A172 (cell line): ENCODE results near the gene PAEP. TPM values are rescaled to one million over a fixed set of nuclear protein-coding genes. Genes with fewer than 3 reads are reported as not detected.
"Not testable (repeated sequence)": the region's sequence is repeated elsewhere in the genome, so short reads cannot be mapped to it uniquely, and the experiment has no call there.

Experiments
- DNase-seq: peaks from one replicate; pipeline ENCODE4 v3.0.0-alpha.2; 2015; ENCODE audit warnings: low spot score
- total RNA-seq: library from RNA; depleted of rRNA; stranded (reverse); fragments of >200 nt; shearing (Covaris generic); gene quantifications from 2 replicates; pipeline ENCODE4 v1.2.3, GENCODE V29; 2014; rRNA removed

The PAEP gene
- not detected in 2 replicates for total RNA-seq

DNA sequence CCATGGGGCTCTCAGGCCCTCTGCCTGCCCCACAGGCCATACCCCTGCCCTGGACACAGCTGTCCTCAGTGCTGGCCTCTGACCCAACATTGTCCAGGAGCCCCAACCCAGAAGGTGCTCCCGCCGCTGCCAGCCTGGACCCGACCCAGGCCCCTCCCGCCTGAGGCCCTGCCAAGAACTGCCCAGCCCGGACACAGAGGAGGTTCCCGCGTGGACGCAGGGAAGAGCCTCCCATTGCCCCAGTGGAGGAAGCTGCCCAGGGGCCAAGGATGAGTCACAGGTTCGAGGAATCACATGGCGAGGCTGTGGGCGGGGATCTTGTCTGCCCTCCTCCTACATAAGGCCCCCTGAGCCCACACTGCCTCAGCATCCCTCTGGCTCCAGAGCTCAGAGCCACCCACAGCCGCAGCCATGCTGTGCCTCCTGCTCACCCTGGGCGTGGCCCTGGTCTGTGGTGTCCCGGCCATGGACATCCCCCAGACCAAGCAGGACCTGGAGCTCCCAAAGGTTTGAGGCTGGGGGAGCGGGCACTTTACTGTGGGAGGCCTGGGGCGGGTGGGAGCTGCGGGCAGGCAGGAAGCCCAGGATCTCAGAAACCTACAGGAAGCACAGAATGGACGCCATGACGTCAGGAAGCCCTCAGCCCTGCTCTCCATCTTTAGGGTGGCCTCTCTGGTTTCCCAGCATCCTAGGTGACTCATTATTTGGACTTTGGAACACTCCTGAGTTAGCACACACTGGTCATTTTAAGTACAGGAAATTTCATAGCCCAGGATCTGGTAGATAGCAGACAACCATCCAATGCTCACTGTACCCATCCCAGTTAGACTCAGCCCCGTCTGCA lies at the start of gene PAEP:
Gene PAEP, plus strand, starts transcription at position 366 of the 844 bp plus-strand sequence.
- DNase-seq, result peak; percentile 44

DNA sequence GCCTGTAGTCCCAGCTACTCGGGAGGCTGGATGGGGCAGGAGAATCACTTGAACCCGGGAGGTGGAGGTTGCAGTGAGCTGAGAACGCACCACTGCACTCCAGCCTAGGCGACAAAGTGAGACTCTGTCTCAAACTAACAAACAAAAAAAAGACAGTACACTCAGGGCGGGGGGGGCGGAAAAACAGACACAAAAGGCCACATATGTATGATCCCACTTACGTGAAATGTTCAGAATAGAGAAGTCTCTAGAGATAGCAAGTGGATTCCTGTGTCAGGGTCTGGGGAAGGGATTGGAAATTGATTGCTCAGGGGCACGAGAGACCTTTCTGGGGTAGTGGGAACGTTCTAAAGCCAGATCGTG lies 49.3 kb upstream of the PAEP start:
- no peak for DNase-seq

DNA sequence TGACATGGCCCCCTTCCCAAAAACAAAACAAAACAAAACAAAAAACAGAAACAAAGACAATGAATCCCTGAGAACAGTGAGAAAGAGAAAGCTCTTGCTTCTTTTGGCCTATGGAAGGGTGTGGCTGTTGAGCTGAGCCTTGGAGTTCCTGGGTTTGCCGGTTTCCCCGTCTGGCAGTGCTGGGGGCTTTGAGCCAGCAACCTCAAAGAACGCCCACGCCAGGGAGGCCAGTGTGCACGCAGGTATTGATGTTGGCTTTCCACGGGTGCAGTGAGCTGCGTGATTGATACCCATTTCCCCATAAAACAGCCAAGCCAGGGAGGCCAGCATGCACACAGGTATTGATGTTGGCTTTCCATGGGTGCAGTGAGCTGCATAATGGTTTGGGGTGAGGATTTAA lies 48.7 kb upstream of the PAEP start:
- DNase-seq, result no peak

DNA sequence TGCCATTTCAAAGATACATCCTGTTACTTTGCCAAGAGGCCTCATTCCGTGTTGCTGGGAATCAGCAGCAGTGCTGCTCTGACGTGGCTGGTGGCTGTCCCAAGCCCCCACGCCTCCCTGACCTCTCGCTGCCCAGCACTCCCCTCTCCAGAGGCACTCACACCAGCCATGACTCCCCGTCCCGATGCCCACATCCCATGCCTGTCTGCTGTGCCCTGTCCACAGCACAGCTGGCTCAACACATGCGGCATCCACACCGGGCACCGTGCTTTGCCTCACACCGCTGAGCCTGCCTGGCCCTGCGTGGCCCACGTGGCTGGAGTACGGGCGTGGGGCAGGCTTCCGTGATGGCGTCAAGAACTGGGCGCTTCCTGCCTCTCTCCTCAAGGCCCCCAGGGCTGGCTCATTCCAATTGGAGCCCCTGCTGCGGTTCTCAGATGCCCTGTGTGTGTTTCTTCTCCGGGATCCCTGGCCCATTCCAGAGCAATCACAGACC lies 48.2 kb upstream of the PAEP start:
- DNase-seq, result no peak

DNA sequence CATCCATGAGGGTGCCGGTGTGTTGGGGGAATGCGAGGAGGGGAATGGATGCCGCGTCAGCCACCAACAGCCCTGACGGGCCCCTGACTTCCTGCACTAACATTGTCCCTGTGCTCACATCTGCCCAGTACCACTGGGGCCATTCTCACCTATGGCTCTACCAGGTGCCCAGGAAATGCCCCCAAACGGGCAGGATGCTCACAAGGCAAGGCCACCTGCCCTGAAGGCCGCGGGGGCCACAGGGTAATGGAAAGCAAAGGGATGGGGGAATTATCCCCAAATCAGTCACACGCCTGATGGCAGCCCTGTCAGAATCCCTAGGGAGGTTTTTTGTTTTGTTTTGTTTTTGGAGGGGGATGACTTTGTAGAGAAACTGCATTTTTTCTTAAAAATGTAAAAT lies 47.6 kb upstream of the PAEP start:
- DNase-seq, result not testable (repeated sequence)

DNA sequence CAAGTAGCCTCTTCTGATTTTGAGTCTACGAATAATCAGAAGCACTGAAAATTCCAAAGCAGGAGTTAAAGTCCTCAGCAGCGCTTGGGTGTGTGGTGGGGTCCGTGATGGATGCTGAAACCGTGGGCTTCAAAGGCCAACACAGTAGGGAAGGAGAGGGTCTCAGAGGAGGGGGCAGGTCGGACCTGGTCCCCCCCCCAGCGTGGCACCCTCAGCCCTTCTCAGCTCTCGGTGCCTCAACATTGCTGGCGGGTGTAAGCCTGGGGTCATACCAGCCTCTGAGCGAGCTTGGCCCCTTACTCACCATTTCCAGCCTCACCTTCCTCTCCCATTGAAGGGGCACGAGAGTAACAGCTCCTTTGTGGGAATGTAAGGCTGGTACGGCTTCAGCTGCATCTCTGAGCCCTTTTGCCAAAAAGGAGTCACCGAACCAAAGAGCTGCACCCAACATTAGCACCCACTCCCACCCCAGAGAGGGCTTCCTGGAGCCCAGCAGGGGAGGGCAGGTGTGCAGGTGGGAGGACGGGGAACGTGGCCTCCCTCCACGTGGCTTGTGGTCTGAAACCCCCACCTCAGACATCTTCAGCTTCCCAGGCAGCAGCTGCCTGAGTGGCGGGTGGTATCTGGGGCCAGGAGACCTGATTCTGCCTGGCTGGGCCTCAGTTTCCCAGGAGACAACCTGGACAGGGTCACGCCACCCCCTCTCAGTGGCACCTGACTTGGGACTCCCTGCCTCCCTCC lies 47.0 kb upstream of the PAEP start:
- DNase-seq, result no peak

DNA sequence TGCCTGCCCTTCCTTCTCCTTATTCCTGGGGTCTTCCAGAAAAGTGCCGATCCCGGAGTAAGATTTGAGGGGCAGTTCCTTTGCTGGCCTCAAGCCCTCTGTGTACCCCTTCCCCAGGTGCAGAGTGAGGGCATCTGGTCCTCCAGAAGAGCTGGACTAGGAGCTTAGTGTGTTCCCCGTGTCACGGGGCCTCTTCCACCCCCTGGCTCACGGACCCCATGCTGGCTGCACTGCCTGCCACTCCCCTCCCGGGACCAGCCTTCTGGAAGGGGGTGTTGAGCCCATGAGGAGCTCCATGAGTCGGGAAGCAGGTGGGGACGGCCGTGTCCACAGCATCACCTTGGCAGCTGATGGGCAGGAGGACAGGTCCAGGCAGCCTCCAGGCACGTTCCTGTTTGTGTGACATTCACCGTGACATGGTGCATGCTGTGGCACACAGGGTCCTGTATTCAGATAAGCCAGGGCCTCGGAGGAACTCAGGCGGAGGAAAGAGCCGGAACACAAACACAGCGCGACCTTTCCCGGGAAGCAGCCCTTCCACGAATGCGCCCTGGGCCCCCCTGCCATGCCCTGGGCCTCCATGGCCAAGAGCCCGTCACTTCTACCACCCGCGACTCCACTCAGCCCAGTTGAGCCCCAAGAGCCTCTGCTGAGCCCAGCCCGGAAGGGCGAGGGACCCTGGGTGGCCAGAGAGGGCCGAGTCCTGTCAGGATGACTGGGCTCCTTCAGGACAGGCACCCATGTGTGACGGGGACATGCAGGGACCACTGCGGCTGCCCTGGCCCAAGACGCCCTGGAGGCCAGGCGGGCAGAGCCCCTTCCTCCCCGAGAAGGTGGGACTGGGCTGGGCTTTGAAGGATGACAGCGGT lies 46.2 kb upstream of the PAEP start:
- DNase-seq, result no peak

DNA sequence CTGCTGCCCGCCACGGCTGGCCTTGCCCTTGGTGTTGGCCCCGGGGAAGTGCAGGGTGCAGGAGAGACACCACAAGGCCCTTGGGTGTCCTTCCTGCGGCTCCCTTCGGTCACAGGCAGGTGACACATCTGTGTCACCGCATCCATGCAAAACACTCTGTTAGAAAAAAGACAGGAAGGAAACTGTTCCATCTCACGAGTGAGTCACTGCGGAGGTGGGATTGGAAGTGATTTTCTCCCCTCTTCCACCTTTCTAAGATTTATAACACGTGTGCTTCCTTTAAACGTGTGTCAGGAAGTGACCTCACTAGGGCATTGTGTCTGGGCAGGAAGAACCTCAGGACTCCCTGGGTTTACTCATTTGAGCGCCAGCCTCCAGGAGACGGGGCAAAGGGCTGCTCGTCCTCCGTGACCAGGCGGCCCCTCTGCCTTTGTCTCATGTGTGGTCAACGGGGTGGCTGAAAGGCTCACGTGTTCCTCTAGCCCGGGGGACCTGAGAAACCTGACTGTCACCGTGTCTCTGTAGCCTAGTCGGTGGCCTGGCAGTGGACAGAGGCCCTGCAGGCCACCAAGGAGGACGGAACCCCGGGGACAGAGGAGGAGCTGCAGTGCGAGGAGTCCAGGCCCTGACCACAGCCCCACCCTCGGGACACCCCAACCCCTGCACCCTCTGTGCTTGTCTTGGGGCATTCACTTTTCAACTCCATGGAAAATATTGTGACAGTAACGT lies 45.3 kb upstream of the PAEP start:
- DNase-seq, result peak; percentile 59

DNA sequence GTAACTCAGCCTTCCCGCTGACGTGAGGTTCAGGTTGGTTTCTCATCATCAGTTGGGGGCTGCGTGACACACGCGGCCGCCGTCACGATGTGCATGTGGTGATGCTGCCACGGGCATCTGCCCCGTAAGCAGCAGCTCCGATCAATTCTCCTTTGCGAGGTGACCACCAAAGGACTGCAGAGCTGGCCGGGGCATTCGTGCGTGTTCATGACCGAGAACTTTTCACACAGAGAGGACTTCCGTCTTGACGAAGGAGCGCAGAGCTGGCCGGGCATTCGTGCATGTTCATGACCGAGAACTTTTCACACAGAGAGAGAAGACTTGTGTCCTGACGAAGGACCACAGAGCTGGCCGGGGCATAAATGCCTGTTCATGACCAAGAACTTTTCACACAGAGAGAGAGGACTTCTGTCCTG lies 44.1 kb upstream of the PAEP start:
- DNase-seq, result no peak

DNA sequence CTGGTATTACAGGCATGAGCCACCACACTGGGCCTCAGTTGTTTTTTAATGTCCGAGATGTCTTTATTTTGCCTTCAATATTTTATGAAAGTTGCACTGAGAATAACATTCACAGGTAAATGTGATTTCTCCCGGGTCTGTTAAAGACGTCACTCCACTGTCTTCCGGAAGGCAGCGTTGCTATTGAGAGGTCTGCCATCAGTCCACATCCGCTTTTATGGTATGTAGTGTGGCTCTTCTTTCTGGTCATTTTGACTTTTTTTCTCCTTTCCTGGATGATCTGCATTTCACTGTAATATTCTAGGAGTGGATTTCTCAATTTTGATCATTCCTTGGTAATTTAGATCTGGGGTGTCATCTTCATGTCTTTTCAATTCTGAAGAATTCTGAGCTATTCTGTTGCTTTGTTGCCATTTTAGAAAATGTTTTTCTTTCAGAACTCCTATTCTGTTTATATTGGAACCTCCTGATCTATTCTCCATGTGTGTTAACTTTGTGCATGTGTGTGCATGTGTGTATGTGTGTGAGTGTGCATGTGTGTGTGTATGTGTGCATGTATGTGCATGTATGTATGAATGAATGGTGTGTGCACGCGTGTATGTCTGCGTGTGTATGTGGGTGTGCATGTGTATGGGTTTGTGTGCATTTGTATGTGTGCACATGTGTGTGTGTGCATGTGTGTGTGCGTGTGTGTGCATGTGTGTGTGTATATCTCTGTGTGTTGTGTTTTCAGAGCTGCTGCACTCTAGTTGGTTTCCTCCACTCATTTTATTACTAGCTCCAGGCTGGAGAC lies 42.2 kb upstream of the PAEP start:
- DNase-seq, result no peak

DNA sequence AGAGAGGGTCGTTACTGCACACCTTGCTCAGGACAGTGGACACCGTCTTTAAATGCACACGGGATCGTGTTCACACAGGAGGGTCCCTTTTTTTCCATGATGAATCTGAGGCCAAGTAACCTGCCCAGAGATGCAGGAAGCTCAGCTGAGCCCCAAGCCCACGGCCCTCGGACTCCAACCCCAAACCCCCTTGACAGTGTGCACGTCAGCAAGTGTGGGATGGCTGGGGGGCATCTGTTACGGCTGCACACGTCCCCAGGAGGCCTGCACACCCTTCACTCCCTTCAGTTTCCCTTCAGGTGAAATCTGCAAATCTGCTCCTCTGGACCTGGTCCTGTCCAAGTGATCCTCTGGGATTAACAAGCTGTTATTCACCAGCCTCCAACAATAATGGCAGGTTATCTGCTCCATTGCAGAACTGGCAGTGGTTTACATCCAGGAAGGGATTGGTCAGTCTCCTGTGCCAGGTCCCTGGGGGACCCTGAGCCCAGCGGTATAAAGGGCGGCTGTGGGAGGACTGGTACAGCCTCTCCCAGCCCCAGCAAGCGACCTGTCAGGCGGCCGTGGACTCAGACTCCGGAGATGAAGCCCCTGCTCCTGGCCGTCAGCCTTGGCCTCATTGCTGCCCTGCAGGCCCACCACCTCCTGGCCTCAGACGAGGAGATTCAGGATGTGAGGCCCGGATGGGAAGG lies 40.5 kb upstream of the PAEP start, which contains the start of gene LCN1:
Gene LCN1, plus strand, starts transcription at position 525 of the 692 bp plus-strand sequence. Its CDS starts 58 bp downstream, at position 583.
- DNase-seq, result no peak

DNA sequence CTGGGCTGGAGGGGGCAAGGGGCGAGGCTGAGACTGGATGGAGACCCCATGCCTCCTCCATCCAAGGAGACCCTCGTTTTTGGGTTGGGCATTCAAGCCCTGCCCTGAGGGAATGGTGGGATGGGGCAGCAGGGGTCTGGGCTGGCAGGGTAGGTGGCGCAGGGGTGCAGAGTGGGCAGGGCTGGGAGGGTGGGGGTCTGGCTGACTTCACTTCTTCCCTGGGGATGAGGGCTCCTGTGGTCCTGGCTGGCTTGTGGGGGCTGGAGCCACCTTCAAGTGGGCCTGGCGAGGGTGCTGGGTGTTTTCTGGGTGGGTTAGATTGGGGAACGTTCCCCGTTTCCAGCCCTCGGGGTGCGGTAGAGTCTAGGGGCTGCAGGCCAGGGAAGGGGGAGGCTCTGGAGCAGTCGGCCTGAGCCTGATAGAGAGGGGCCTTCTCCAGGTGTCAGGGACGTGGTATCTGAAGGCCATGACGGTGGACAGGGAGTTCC lies 39.9 kb upstream of the PAEP start:
- DNase-seq, result no peak

DNA sequence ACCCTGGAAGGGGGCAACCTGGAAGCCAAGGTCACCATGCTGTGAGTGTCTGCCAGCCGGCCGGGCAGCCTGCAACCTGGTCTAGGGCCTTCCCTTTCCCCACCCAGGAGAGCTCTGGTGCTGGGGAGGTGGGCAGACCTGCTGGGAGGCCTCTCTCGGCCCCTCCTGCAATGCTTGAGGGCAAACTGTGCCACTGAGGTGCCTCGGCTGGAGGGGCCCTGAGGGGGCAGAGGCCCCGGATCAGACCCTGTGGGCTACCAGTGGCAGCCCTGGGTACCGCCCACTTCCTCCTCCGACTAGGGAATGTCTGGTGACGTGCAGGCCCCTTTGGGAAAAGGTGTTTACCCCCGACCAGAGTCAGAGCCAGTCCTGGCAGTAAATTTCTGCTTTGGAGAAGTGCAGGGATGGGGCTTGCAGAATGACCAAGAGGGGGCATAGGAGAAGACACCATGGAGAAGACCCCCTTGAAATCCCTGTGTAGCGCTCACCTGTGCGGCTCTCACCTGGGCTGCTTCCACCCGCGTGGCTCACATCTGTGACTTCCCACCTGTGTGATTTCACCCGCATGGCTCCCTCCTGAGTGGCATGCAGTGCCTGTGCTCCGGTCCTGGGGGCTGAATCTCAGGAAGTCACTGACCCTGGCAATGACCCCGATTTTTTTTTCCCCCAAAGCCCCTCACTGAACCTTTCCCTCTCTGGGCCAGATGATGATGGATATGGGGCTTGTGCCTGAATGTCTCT lies 39.2 kb upstream of the PAEP start:
- DNase-seq, result no peak

DNA sequence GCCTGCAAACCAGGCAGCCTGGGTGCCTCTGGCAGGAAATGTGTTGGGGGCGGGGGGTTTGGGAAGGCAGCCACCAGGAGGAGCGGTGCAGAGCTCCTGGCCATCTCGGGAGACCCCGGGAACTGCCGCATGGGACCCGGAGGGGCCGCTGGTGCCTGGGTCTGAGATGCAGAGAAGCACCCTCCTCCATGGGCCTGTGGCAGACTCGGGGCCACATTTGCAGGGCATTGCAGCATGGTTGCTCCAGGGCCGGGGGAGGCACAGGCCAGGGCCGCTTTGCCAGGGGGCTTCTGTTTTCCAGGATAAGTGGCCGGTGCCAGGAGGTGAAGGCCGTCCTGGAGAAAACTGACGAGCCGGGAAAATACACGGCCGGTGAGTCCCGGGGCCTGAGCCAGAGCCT lies 38.6 kb upstream of the PAEP start:
- no peak for DNase-seq

DNA sequence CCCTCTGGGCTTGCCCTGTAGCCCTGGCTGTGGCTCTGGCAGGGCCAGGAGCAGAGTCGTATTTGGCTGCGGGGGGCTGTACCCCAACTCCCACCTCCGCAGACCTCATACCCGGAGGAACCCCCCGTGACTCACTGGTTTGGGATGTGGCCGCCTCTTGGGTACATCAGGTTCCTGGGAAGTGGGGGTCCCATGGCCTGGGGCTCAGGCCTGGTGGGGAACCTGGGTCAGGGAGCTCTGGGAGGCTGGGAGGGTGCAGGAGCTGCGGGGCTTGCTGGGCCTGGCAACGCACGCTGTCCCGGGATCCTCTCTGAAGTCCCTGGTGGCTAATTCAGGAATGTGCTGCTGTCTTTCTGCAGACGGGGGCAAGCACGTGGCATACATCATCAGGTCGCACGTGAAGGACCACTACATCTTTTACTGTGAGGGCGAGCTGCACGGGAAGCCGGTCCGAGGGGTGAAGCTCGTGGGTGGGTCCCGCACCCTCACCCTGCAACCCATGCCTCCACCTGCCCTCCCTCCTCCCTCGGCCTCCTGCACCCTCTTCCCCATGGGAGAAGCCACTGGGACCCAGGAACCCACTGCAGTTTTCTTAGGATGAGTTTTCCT lies 37.9 kb upstream of the PAEP start:
- no peak for DNase-seq

DNA sequence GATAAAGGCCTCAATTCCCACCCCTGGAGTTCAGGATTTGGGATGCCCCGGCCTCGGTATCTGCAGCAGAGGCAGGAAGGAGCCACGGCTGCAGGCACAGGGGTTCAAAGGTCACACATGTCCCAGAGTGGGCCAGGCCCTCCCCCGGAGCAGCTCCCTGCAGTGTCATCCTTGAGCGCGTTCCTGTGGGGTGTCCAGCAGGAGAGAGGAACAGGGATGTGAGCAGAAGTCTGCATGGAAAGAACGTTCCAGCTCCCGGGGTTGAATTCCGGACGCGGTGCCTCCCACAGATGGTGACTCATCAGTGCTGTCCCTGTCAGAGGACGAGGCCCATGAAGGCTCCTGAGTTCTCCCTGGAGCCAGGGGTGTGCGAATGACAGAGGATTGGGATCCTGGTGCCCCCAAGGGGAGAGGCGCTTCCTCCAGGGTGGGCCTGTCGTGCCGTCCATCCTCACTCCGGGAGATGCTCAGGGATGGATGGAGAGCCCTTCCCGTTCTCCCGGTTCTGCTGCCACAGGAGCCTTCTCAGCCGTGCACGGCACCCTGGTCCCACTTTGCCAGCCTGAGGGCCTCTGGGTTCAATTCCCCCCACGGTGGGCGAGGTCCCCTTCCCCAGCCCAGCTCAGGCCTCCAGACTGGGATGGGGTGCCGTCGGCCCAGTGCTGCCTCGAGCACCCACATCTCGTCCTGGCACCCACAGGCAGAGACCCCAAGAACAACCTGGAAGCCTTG lies 37.3 kb upstream of the PAEP start:
- DNase-seq, result peak; percentile 75

DNA sequence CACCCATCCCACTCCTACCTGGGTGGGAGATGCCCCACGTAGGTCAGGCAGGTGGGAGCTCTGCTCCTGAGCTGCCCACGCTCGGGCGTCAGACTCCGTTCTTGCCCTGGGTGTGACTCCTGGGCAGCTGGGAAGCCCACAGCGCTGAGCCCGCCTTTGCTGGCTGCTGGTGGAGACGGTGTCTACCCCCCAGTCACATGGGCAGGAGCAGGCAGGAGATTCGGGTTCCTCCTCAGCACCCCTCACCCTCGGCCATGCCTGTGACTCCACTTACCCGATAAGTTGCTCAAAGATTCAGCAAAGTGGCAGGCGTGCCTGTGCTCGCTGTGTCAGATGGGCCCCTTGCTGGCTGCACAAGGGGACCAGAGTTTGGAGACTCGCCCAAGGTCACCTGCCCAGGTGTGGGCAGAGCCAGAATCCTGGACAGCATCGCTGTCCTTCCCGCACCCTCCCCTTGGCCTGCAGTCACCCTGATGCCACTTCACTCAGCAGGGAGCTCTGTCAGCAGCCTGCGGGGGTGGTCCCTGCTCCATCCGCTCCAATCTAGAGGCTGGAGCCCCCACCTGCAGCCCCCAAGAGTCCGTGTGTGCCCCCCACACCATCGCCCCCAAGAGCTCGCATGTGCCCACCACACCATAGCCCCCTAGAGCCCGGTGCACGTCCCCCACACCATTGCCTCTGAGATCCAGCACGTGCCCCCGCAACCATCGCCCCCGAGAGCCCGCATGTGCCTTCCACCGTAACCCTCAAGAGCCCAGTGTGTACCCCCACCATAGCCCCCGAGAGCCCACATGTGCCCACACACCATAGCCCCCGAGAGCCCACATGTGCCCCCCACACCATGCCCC lies 36.1 kb upstream of the PAEP start:
- no peak for DNase-seq
